ENCODE results near the gene PKD2.
"Not testable (repeated sequence)": the region's sequence is repeated elsewhere in the genome, so short reads cannot be mapped to it uniquely, and the experiment has no call there.

PKD2 gene

DNA sequence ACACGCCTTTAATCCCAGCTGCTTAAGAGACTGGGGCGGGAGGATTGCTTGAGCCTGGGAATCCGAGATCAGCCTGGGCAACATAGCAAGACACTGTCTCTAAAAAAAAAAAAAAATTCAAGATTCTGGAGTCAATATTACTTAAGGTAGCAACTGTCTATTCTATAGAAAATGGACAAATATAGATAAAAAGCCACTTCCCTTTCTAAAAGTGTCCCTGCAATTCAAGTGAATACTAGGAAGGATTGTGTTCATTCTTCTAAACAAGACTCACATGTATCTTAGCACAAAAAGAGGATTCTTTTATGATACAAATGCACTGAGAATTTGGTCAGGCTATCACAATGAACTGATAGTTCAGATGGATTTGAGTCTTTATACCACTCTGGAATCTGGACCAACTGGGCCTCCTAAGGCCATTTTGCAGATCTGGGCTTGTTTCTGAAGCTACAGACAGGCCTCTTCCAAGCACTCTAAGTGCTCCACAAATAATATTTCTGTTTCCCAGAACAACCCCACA lies 7.0 kb downstream of the PKD2 start:
- Histone ChIP-seq H3K27ac (ENCODE audit: low read length) (no peak overlapping the region), H3K9me3 (ENCODE audit: control insufficient read depth, low read depth, low read length) (no peaks in the 10 kb centered on the region), H3K4me1 (ENCODE audit: control insufficient read depth, low read depth, low read length) (peaks cover 11% of the 10 kb centered on the region), H3K9ac (ENCODE audit: low read length) (no peak overlapping the region), H3K4me3 (ENCODE audit: low read length) (no peak overlapping the region), H3K36me3 (ENCODE audit: control insufficient read depth, low read depth, low read length) (peaks cover 2% of the 10 kb centered on the region), H3K27me3 (ENCODE audit: control insufficient read depth, insufficient read depth, low read length) (no peaks in the 10 kb centered on the region)

DNA sequence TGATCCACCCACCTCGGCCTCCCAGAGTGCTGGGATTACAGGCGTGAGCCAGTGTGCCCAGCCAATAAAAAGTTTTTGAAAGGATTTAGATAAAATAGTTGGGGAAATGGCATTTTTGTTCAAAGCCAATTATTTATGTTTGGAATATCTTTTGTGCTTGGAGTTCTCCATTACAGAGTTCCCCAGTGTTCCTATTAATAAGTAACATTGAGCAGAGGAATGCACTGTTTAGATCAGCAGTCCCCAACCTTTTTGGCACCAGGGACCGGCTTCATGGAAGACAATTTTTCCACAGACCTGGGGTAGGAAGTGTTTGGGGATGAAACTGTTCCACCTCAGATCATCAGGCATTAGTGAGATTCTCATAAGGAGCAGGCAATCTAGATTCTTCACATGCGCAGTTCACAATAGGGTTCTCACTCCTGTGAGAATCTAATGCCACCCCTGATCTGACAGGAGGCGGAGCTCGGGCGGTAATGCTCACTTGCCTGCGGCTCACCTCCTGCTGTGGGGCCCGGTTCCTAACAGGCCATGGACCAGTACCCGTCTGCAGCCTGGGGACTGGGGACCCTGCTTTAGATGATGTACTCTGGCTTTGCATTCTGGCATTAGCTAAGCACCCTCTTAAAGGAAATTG lies 8.3 kb downstream of the PKD2 start:
- peaks cover 2% of the 10 kb centered on the region for H3K4me1 ChIP-seq (ENCODE audit: control insufficient read depth, low read depth, low read length)
- H3K36me3 ChIP-seq (ENCODE audit: control insufficient read depth, low read depth, low read length) = peaks cover 15% of the 10 kb centered on the region
- H3K9ac ChIP-seq (ENCODE audit: low read length) = no peak overlapping the region
- H3K4me3 ChIP-seq (ENCODE audit: low read length) = no peak overlapping the region
- H3K9me3 ChIP-seq (ENCODE audit: control insufficient read depth, low read depth, low read length) = no peaks in the 10 kb centered on the region
- no peak overlapping the region for H3K27ac ChIP-seq (ENCODE audit: low read length)
- no peaks in the 10 kb centered on the region for H3K27me3 ChIP-seq (ENCODE audit: control insufficient read depth, insufficient read depth, low read length)

DNA sequence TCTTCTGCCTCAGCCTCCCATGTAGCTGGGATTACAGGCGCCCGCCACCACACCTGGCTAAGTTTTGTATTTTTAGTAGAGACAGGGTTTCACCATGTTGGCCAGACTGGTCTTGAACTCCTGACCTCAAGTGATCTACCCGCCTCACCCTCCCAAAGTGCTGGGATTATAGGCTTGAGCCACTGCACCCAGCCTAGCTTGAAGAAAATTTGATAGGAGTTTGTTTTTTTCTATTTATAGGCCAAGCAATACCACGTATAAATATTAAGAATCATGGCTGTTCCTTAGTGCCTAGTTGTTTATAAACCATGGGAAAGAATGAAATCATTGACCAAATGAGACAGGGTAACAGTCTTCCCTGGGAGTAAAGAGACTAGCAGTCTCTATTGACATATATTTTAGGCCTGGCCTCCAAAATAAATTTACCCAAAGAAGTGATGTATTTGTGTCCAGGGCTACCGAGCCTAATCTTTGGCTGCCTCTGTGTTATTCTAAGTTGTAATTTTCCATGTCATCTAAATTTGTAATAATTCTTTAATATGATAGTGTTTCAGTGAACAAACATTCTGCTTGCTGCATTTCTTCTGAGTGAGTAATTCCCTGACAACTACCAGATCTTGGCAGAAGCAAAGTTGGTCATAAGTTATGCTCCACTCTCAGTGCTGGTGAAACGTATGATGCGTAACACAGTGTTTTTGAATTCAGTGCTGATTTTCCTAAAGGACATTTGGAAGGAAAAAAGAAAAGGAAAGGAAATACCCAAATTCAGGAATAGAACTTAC lies 10.3 kb downstream of the PKD2 start:
- no peak overlapping the region for H3K27ac ChIP-seq (ENCODE audit: low read length)
- no peak overlapping the region for H3K9ac ChIP-seq (ENCODE audit: low read length)
- no peaks in the 10 kb centered on the region for H3K4me1 ChIP-seq (ENCODE audit: control insufficient read depth, low read depth, low read length)

DNA sequence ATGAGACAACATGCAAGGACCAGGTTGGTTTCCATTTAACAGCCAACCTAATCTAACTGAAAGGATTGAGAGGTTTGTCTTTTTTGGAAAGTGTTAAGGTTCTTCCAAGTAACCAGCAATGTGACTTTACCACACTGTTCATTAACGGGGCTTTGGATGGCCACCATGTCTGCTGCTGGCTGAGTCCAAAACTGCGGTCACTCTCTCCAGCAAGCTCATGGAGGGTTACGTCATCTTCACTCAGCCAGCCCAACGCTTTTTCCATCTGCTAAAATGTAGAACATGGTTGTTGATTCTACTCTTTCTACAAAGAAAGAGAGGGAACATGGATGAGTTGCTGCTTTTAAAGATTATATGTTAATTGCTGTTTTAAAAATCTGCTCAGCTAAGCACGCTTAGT lies 11.0 kb downstream of the PKD2 start:
- Histone ChIP-seq H3K36me3 (ENCODE audit: control insufficient read depth, low read depth, low read length) (peaks cover 32% of the 10 kb centered on the region), H3K27ac (ENCODE audit: low read length) (no peak overlapping the region), H3K9me3 (ENCODE audit: control insufficient read depth, low read depth, low read length) (no peaks in the 10 kb centered on the region), H3K4me1 (ENCODE audit: control insufficient read depth, low read depth, low read length) (no peaks in the 10 kb centered on the region), H3K4me3 (ENCODE audit: low read length) (no peak overlapping the region), H3K27me3 (ENCODE audit: control insufficient read depth, insufficient read depth, low read length) (no peaks in the 10 kb centered on the region), H3K9ac (ENCODE audit: low read length) (no peak overlapping the region)

More for the DNA sequence above, 10.3 kb downstream of the PKD2 start:
- H3K9me3 ChIP-seq (ENCODE audit: control insufficient read depth, low read depth, low read length) = no peaks in the 10 kb centered on the region
- H3K4me3 ChIP-seq (ENCODE audit: low read length) = no peak overlapping the region
- H3K27me3 ChIP-seq (ENCODE audit: control insufficient read depth, insufficient read depth, low read length) = no peaks in the 10 kb centered on the region
- H3K36me3 ChIP-seq (ENCODE audit: control insufficient read depth, low read depth, low read length) = peaks cover 29% of the 10 kb centered on the region

DNA sequence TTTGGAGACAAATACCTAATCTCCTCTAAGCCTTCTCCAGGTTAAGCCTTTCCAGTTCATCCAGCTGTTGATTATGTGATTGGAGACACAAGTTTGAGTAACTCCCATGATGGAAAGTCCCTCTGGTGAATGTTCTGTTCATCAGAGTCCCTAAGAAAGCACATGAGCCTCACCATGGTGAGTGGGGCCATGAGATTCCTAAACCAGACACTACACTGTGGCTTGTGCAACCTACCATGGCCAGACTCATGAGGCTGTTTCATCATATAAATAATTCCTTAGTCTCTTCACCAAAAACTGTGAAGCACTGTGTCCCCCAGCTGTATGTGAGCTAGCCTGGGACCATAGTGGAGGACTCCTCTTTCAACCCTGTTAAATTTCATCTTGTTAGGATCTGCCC lies 14.4 kb downstream of the PKD2 start:
- no peak overlapping the region for H3K4me3 ChIP-seq (ENCODE audit: low read length)
- no peak overlapping the region for H3K27ac ChIP-seq (ENCODE audit: low read length)
- H3K27me3 ChIP-seq (ENCODE audit: control insufficient read depth, insufficient read depth, low read length) = no peaks in the 10 kb centered on the region
- peaks cover 6% of the 10 kb centered on the region for H3K9me3 ChIP-seq (ENCODE audit: control insufficient read depth, low read depth, low read length)
- no peak overlapping the region for H3K9ac ChIP-seq (ENCODE audit: low read length)
- H3K4me1 ChIP-seq (ENCODE audit: control insufficient read depth, low read depth, low read length) = no peaks in the 10 kb centered on the region
- H3K36me3 ChIP-seq (ENCODE audit: control insufficient read depth, low read depth, low read length) = peaks cover 39% of the 10 kb centered on the region

DNA sequence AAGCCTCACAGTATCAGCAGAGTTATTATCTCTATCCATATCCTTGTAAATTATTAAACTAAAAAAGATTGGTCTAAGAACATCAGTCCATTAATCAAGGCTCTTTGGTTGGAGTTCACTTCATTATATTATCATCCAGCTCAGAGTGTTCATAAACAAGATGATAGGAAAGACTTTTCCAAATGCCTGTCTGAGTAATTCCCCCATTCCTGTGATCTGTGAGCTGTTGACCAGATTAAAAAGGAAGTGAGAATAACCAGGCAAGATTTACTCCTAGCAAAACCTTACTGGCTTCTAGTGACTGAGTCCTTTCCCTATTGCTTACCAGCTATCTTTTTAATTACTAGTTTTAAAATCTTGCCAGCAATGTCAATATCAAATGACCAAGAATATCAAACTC lies 14.9 kb downstream of the PKD2 start:
- Histone ChIP-seq H3K27me3 (ENCODE audit: control insufficient read depth, insufficient read depth, low read length) (no peaks in the 10 kb centered on the region), H3K36me3 (ENCODE audit: control insufficient read depth, low read depth, low read length) (peaks cover 39% of the 10 kb centered on the region), H3K4me3 (ENCODE audit: low read length) (no peak overlapping the region), H3K27ac (ENCODE audit: low read length) (no peak overlapping the region), H3K9ac (ENCODE audit: low read length) (no peak overlapping the region), H3K4me1 (ENCODE audit: control insufficient read depth, low read depth, low read length) (no peaks in the 10 kb centered on the region), H3K9me3 (ENCODE audit: control insufficient read depth, low read depth, low read length) (peaks cover 6% of the 10 kb centered on the region)

DNA sequence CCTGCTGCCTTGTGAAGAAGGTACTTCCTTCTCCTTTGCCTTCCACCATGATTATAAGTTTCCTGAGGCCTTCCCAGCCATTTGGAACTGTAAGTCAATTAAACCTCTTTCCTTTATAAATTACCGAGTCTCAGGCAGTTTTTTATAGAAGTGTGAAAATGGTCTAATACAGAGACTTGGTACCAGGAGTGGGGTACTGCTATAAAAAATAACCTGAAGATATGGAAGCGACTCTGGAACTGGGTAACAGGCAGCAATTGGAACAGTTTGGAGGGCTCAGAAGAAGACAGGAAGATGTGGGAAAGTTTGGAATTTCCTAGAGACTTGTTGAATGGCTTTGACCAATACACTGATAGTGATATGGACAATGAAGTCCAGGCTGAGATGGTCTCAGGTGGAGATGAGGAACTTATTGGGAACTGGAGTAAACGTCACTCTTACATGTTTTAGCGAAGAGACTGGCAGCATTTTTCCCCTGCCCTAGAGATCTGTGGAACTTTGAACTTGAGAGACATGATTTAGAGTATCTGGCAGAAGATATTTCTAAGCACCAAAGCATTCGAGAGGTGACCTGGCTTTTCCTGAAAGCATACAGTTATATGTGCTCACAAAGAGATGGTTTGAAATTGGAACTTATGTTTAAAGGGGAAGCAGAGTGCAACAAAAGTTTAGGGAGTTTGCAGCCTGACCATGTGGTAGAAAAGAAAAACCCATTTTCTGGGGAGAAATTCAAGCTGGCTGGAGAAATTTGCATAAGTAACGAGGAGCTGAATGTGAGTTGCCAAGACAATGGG lies 18.6 kb downstream of the PKD2 start:
- not testable (repeated sequence) for H3K4me1 ChIP-seq (ENCODE audit: control insufficient read depth, low read depth, low read length); H3K27me3 ChIP-seq (ENCODE audit: control insufficient read depth, insufficient read depth, low read length); H3K9ac ChIP-seq (ENCODE audit: low read length); H3K9me3 ChIP-seq (ENCODE audit: control insufficient read depth, low read depth, low read length); H3K27ac ChIP-seq (ENCODE audit: low read length); H3K4me3 ChIP-seq (ENCODE audit: low read length)
- peaks cover 30% of the 10 kb centered on the region for H3K36me3 ChIP-seq (ENCODE audit: control insufficient read depth, low read depth, low read length)

DNA sequence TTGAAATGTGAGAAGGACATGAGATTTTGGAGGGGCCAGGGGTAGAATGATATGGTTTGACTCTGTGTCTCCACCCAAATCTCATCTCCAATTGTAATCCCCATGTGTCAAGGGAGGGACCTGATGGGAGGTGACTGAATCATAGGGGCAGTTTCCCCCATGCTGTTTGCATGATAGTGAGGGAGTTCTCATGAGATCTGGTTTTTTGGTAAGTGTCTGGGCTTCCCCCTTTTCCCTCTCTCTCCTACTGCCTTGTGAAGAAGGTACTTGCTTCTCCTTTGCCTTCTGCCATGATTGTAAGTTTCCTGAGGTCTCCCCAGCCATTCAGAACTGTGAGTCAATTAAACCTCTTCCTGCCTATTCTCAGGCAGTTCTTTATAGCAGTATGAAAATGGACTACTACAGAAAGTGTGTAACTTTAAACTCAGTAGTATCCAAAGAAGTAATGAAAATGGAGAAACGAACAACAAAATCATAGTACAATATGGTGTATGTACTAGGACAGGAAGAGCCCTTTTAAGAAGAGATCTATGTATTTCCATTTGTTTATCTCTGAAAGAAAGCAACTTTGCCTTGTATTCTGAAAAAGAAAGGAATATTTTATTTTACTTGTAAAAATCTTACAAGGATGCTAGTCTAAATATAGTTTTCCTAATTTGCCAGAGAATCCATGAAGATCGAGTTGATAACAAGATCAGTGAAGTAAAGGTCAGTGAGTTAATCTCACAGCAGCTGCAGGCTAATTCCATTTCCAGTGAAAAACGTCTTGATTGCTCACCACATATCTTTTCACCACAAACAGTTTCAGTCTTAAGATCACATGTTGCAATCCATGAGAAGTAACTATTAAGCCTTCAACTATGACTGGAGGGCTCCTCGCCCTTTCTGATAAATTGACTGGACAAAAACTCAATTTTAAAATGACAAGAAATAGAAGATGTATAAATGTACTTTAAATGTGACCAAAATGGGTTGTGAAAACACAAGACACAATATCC lies 20.5 kb downstream of the PKD2 start:
- Histone ChIP-seq H3K27ac (ENCODE audit: low read length) (no peak overlapping the region), H3K9me3 (ENCODE audit: control insufficient read depth, low read depth, low read length) (peaks cover 6% of the 10 kb centered on the region), H3K36me3 (ENCODE audit: control insufficient read depth, low read depth, low read length) (peaks cover 22% of the 10 kb centered on the region), H3K4me1 (ENCODE audit: control insufficient read depth, low read depth, low read length) (no peaks in the 10 kb centered on the region), H3K4me3 (ENCODE audit: low read length) (no peak overlapping the region), H3K27me3 (ENCODE audit: control insufficient read depth, insufficient read depth, low read length) (no peaks in the 10 kb centered on the region), H3K9ac (ENCODE audit: low read length) (no peak overlapping the region)

DNA sequence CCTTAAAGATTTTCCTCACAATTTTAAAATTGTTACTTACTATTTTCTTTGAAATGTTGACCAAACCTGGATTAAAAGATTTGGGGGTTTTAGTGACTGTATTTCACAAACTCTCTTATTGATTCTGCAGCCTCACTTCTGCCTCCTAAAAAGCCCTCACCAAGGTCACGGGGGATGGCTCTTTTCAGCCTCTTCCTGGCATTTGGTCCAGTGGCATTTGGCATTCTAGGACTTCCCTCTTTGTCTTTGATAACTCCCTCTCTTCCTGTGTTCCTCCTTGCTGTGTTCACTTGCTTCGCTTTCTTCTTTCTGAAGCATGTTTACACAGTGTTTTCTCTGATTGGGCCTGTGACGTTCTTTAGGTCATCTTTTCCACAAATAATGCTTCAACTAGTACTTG lies 21.5 kb downstream of the PKD2 start:
- H3K36me3 ChIP-seq (ENCODE audit: control insufficient read depth, low read depth, low read length) = peaks cover 19% of the 10 kb centered on the region
- H3K27me3 ChIP-seq (ENCODE audit: control insufficient read depth, insufficient read depth, low read length) = no peaks in the 10 kb centered on the region
- H3K9ac ChIP-seq (ENCODE audit: low read length) = no peak overlapping the region
- peaks cover 6% of the 10 kb centered on the region for H3K9me3 ChIP-seq (ENCODE audit: control insufficient read depth, low read depth, low read length)
- H3K4me3 ChIP-seq (ENCODE audit: low read length) = no peak overlapping the region
- H3K4me1 ChIP-seq (ENCODE audit: control insufficient read depth, low read depth, low read length) = no peaks in the 10 kb centered on the region
- H3K27ac ChIP-seq (ENCODE audit: low read length) = no peak overlapping the region

DNA sequence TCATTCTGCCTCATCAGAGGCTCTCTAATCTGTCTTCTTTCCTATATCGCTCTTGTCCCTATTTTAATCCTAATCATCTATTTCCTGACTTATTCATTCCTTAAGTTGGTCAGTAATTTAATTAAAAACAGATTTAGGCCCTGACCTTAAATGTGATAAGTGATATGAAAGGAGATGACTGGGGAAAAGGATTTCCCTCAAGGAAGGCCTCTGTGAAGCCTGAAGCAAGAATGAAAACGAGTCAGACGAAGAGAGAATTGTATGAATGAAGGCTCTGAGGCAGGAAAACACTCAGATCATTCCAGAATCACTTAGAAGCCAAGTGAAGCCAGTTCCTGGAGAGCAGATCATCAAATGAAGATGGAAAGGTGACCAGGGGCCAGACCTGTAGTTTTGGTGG lies 22.1 kb downstream of the PKD2 start:
- no peaks in the 10 kb centered on the region for H3K4me1 ChIP-seq (ENCODE audit: control insufficient read depth, low read depth, low read length)

More for the DNA sequence above, 22.1 kb downstream of the PKD2 start:
- H3K36me3 ChIP-seq (ENCODE audit: control insufficient read depth, low read depth, low read length) = peaks cover 22% of the 10 kb centered on the region
- no peak overlapping the region for H3K27ac ChIP-seq (ENCODE audit: low read length)
- no peak overlapping the region for H3K9ac ChIP-seq (ENCODE audit: low read length)
- no peaks in the 10 kb centered on the region for H3K27me3 ChIP-seq (ENCODE audit: control insufficient read depth, insufficient read depth, low read length)
- no peak overlapping the region for H3K4me3 ChIP-seq (ENCODE audit: low read length)
- peaks cover 6% of the 10 kb centered on the region for H3K9me3 ChIP-seq (ENCODE audit: control insufficient read depth, low read depth, low read length)
